Hindlimb muscle (tissue), 1 donor: Measurements from ENCODE around the gene ILKAP. TPM values are rescaled to one million over a fixed set of nuclear protein-coding genes. Genes with fewer than 3 reads are reported as not detected.

Source experiments
- DNase-seq: peaks from one replicate; pipeline ENCODE4 v3.0.0-alpha.2; 2013
- polyA plus RNA-seq: library from polyadenylated mRNA; unstranded; fragments of 120-200 nt; gene quantifications from one replicate; pipeline ENCODE4 v1.2.1, GENCODE V29; 2013; ENCODE audit not compliant: insufficient read length

Gene ILKAP
- polyA plus RNA-seq, 1 donor = 36.4 TPM

GRCh38 chr2:238163481-238164198 is 39.9 kb downstream of the ILKAP start:
- no peak for DNase-seq

- DNase-seq = no peak
Observed at GRCh38 chr2:238162846-238163441, 40.6 kb downstream of the ILKAP start.

DNA sequence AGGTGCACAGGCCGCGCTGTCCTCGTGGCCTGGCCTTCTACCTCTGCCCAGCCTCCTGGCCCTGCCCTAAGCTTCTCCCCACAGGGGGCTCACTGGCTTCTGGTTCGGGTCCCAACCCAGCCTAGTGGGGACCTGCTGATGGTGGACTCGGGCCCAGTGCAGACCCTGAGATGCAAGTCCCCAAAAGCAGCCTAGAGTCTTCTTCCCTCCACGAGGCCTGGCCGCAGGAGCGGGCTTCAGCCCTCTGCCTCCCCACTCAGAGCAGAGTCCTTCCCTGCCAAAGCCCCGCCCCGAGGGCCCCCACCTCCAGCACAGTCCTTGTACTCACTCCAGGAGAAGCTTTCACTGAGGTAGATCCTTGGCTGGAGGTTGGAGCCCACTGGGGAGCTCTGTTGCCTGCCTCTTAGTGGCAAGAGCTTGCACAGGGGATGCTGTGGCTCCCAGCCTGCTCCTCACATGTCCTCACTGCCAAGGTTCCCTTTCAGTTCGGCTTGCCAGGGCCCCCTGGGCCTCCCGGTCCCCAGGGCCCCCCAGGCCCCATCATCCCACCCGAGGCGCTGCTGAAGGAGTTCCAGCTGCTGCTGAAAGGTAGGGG is 41.1 kb downstream of the ILKAP start:
- DNase-seq = no peak

GRCh38 chr2:238161291-238162051 is 42.0 kb downstream of the ILKAP start:
- DNase-seq = no peak

DNA sequence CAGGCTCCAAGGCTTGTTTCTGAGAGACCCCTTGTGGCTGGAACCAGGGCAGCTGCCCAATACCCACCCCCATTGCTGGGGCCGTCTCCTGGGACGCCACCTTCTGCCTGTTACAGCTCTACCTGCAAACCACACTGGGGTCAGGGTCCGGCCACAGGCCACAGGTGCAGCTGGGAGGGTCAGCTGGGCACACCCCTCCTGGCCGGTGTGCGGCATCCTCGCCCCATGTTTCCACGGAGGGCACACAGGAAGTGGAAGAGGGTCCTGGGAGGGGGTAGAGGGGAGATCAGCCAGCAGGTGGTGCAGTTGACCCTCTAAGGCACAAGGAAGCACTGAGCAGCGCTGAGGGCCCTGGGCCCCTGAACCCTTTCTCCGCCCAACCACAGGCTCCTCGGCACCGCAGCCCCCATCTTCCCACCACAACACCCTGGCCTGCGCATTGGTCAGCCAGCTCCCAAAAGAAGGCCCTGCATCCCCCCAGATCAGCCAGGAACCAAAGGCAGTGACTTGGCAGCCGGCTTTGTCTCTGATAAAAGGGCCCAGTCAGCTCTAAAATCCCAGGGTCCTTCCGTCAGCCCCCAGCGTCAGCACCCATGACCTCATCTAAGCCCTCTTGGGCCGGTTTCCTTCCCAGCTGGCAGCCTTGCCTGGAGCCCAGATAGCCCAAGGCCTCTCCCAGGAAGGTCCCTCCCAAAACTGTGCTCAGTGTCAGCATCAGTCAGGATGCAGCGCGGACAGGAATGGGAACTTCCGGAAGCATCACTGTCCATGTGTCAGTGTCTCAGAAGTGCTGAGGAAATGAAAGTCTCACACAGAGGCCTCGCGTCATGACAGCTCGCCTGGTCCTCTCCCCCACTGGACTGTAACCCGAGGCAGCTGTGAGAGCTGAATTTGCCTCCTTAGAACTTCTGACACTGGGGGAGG is 43.0 kb downstream of the ILKAP start:
- no peak for DNase-seq

- DNase-seq = no peak
Observed at GRCh38 chr2:238159661-238160205, 43.8 kb downstream of the ILKAP start.

DNA sequence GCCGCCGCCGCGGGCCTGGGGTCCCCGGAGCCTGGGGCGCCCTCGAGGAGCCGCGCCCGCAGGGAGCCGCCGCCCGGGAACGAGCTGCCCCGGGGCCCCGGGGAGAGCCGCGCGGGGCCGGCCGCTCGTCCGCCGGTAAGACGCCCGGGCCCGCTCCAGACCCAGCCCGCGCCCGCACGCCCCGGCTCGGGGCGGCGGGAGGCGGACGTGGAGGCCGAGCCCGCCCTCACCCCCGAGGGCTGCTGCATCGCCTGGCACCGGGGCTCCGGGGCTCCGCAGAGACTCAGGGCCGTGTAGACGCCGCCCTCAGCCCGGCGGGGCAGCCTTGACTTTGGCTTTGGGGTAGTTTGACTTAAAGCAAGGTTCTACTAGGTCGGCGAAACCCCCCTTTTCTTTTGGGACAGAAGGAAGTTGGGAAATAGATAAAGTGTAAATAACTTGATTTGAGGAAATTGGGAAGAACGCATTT is 44.4 kb downstream of the ILKAP start:
- DNase-seq = no peak

- DNase-seq = peak; percentile 48
Observed at GRCh38 chr2:238158509-238159070, 44.9 kb downstream of the ILKAP start, which contains the start of gene ERFE. Gene ERFE (plus strand): TSS chr2:238158970. CDS start chr2:238159008, 38 bp downstream.

DNA sequence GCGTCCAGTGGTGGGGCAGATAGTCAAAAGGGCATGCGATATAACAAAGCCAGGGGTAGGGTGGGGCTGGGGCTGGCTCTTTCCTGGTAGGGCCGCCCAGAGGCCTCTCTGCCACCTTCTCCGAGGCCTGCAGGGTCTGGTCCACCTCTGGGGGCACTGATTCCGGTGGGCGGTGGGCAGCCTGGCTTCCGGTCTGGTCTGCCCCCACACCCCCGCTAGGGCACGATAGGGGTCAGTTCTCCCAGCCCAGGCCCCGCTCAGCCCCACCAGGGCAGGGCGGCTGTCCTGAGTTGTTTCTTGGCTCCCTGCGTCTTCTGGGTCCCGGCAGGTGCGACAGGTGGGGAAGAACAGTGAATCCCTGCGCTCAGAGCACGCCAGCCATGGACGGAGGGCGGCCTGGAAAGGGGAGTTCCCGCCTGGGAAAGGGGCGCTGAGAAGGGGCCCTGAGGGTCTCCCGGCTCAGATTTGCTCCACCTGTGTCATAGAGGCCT is 45.4 kb downstream of the ILKAP start:
- no peak for DNase-seq

DNA sequence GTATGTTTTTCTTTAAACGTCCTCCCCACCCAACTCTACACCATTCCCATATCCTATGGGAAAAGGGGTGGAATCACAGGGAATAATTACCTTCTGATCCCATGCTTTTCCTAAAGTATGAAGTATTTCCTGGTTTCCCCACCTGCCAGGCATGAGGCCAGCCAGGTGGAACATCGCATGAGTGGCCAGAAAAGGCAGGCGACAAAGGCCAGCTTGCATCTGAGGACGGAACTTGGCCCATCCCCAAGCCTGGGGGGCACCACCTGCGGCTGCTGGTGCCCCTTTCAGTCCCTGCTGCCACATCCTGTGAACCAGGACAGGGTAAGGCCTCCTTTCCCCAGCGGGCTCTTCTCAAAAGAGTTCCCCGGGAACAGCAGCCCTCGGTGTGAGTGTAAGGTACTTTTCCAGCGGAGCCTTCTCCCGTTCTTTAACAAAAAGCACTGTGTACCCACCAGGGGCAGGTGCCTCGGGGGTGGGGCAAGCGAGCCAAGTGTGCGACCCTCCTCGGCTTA is 45.9 kb downstream of the ILKAP start:
- DNase-seq = no peak

DNA sequence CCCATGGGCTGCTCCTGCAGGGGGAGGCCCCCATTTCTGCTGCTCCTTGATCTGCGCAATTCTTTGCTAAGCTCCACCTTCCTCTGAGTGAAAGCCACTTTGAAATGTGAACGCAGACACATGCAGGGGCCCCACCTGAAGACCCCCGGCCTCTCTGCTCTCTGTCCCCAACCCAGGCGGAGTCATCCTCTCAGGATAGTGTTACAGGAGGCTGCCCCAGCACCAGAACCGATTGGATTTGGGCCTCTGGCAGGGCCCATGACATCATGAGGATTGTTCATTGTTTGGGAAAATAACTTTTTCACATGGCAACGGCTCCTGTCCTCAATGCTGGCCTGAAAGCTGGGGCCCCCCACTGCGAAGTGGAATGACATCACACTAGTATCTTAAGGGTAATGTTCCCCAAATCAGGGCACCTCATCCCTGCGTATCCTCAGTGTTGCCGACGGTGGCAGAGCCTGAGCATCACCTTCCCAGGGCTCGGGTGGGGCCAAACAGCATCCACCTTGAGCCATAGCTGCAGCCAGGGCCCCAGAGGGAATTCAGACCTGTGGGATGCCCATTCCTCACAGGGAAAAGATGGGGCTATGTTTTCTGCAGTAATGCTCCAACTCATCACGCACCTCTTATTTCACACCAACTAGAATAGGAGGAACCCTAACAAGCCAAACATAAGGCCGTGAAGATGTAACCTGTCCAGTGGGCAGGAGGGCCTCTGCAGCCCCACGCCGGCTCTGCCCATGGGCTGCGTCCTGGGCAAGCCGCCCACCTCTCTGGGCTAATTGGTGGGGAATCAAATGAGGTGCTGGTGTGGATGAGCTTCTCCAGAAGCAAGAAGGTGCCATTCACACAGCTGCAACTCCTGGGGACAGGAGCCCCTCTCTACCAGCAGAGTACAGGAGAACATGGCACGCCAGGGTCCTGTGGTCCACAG is 47.5 kb downstream of the ILKAP start:
- no peak for DNase-seq

DNA sequence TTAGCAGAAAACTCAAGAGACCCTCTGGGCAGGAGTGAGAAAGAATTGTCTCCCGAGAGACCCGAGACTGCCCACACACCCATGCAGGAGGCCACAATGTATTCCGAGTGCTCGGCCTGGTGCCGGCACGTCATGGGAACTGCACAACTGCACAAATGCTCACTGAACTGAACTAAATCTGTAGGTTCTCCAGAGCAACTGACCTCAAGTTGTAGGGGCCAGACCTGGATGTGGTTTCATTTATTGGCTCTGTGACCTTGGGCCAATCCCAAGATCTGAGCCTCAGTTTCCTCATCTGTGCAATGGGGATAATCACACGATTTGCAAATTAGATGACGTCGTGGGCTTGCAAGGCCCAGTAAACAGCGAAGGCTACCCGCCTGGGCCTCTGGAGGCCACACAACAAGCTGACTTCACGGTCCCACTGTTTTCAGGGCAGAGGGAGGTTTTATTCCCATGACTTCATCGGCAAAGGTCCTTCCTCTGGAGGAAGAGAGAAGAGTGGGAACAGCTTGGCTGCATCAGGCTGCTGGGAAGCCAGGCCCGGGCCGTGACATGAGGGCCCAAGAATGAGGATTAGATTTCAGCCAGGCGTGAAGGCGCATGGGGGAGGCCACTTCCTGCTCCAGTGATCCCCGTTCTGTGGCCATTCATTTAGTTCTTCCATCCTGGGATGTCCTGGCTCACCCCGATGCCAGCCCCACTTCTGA is 48.3 kb downstream of the ILKAP start:
- DNase-seq = no peak

DNA sequence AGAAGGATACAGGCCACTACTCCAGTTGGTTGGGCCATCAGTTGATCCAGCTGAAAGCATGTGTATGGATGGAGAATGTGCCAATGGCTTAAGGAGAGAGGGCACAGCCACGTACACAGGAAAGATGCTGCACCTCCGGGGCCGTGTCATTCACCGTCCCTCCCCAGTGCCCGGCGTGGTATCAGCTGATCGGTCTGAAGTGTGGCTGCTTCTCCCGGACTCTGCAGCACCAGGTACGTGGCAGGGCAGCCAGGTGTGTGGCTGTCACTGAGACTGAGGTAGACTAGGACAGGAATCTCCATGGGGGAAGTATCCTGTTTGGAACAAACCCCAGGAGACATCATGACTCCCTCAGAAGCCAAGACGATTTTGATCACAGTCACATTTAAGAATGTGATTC is 48.9 kb downstream of the ILKAP start:
- no peak for DNase-seq

DNA sequence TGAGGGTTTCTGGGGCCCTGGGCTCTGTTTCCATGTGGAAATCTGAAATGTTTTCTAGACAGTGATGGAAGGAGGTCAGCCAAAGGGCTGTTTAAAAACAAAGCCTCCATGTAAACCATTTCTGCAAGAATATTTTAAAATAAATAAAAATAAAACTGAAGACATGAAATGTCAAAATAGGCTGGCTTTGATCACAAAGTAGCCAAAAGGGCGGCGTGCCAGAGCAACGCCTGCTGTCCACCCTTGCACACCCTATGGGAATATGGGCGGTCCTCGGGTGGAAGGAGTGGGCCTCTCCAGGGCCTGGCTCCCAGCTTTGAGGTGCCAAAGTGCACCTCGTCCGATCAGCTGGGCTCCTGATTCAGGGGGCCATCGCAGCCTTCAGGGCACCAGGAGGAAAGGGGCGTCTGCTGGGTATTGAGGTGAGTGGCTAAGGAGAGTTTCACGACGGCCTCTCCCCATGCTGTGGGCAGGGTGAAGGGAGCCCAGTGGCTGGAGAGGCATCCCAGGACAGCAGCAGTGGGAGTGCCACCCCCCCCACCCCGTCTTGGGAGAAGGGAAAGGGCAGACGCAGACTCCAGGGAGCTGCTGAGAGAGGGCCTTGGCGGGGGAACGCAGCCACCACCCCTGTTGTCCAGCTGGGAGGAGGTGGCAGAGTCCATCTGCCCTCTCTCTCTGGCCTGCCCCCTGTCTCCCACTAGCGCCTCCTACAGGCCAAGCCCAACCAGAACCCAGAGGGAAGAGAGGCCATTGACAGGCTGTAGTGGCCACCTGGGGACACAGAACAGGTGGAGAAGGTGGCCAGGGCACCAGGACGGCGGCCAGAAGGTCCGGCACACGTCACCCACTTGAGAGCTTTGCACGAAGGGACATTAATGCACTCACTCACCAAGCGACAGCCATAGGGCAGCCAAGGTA is 50.5 kb downstream of the ILKAP start:
- DNase-seq = no peak

DNA sequence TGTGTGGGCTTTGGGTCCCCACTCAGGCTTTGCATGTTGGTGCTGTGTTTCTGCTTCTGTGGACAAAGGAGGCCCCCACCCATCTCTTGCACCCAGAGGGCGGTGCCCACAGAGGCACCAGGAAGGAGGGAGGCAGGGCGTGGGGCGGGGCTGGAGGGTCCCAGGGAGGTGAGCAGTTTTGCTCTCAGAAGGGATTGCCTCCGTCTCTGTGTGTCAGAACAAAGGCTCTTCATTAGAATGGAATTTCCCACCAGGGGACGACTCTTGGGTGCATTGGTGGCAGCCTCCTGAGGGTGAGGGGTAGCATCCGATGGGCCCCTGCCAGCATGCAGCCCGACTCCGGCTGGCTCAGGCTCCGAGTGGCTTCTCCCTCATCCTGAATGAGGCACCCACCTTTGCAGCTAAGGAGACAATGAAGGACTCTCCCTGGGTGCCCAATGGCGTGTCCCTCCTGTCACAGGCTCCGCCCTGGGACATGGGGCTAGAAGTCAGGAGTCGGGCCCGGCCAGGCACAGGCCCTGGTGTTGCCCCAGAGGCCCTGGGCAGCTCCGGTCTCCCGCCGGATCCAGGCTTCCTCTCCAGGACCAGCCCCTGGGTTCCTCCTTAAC is 51.8 kb downstream of the ILKAP start:
- no peak for DNase-seq

- DNase-seq = no peak
Observed at GRCh38 chr2:238151205-238151604, 52.3 kb downstream of the ILKAP start.

DNA sequence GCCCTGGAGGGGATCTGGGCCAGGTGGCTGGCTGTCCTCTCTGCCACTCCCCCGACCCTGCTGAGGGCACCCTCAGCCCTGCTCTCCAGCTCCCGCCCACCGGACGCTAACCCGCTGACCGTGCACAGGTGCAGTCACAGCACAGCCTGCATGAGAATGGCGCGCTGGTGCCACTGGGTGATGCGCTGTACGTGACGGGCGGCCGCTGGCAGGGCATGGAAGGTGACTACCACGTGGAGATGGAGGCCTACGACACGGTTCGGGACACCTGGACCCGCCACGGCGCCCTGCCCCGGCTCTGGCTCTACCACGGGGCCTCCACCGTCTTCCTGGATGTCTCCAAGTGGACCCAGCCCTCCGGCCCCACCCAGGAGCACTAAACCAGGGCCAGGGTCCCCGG is 52.8 kb downstream of the ILKAP start:
- DNase-seq = no peak
